Stimulated activated CD4-positive, alpha-beta T cell treated with anti-CD3 and anti-CD28 coated beads, Interleukin-15, amount 100 ng/mL, for 24 hours (primary cell): ENCODE data around the gene MTA2.
A peak's percentile ranks its signal among the peaks of the same experiment; 100 is the strongest.

Experiments
- DNase-seq: peaks from one replicate; pipeline ENCODE4 v3.0.0-alpha.2; 2020

MTA2 gene

GRCh38 chr11:62545437-62546243 lies 56.0 kb downstream of the MTA2 start:
- DNase-seq, result peak; percentile 76

GRCh38 chr11:62544581-62545436 lies 56.9 kb downstream of the MTA2 start:
- peak; percentile 56 for DNase-seq

GRCh38 chr11:62543680-62544444 lies 57.8 kb downstream of the MTA2 start:
- DNase-seq, result no peak
